ENCODE data around the gene NARF.
"Not testable (repeated sequence)": the region's sequence is repeated elsewhere in the genome, so short reads cannot be mapped to it uniquely, and the experiment has no call there.

DNA sequence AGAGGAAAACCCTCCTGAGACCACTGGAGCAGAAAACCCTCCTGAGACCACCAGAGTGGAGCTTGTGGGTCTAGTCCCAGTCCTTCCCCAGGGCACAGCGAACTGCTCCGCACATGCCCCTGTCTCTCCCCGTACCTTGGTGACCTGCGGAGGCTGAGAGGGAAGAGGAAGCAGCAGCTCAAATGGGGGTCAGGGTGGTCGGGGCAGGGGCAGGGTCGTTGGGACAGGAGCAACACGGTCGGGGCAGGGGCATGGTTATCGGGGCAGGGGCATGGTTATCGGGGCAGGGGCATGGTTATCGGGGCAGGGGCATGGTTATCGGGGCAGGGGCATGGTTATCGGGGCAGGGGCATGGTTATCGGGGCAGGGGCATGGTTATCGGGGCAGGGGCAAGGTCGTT lies 46.5 kb upstream of the NARF start:
- TF ChIP-seq, protein P1, sequence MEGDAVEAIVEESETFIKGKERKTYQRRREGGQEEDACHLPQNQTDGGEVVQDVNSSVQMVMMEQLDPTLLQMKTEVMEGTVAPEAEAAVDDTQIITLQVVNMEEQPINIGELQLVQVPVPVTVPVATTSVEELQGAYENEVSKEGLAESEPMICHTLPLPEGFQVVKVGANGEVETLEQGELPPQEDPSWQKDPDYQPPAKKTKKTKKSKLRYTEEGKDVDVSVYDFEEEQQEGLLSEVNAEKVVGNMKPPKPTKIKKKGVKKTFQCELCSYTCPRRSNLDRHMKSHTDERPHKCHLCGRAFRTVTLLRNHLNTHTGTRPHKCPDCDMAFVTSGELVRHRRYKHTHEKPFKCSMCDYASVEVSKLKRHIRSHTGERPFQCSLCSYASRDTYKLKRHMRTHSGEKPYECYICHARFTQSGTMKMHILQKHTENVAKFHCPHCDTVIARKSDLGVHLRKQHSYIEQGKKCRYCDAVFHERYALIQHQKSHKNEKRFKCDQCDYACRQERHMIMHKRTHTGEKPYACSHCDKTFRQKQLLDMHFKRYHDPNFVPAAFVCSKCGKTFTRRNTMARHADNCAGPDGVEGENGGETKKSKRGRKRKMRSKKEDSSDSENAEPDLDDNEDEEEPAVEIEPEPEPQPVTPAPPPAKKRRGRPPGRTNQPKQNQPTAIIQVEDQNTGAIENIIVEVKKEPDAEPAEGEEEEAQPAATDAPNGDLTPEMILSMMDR (conservative IDR thresholded peaks at IDR 0.05; ENCODE audit: low read depth, low read length) = not testable (repeated sequence)
- TF ChIP-seq EZH2 (IDR thresholded peaks at IDR 0.05; ENCODE audit: low read length, unreplicated experiment) = not testable (repeated sequence)
